GM19468 (cell line): ENCODE measurements around the gene ROBO3.
A peak's percentile ranks its signal among the peaks of the same experiment; 100 is the strongest.

Experiments used
- ATAC-seq: cut with Tn5 transposase; IDR thresholded peaks from one replicate; pipeline ENCODE4 v1.9.1; 2021; ENCODE audit warnings: mild to moderate bottlenecking, moderate library complexity, moderate number of reproducible peaks; ENCODE audit not compliant: unreplicated experiment; ENCODE audit errors: extremely low read depth

The ROBO3 gene

DNA sequence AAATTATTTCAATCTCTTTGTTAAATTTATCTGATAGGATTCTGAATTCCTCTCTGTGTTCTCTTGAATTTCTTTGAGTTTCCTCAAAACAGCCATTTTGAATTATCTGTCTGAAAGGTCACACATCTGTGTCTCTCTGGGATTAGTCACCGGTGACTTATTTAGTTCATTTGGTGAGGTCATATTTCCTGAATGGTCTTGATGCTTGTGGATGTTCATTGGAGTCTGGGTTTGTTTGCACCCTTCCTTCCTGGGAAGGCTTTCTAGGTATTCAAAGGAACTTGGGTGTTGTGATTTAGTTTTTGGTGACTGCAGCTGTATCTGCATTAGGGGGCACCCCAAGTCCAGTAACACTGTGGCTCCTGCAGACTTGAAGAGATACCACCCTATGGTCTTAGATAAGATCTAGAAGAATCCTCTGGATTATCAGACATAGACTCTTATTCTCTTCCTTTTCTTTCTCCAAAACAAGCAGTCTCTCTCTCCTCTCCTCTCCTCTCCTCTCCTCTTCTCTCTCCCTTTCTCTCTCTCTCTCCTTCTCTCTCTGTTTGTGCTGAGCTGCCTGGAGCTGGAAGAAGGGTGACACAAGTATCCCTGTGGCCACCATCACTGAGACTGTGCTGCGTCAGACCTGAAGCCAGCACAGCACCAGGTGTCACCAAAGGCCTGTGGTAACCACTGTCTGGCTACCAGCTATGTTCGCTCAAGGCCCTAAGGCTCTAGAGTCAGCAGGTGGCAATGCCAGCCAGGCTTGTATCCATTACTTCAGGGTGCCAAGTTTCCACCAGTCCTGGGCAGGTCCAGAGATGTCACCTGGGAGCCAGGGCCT lies 50.5 kb downstream of the ROBO3 start:
- no peak for ATAC-seq

DNA sequence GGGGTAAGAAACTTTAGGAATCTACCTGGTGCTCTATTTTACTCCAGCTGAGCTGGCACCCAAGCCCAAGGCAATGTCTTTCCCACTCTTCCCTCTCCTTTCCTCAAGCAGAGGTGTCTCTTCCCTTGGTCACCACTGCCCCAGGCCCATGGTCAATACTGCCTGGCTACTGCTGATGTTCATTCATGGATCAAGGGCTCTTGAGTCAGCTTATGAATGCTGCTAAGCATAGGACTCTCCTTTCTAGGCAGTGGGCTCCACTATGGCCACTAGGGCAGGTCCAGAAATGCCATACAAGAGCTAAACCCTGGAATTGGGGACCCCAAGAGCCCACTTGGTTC lies 51.1 kb downstream of the ROBO3 start:
- no peak for ATAC-seq

GRCh38 chr11:124917115-124917637 lies 51.9 kb downstream of the ROBO3 start:
- no peak for ATAC-seq

GRCh38 chr11:124918950-124919349 lies 53.7 kb downstream of the ROBO3 start, which contains the start of gene HEPN1:
TSS of gene HEPN1 (plus strand) at chr11:124919250.
- ATAC-seq = no peak

- ATAC-seq = no peak
Measured at GRCh38 chr11:124919898-124920297, 54.7 kb downstream of the ROBO3 start.

DNA sequence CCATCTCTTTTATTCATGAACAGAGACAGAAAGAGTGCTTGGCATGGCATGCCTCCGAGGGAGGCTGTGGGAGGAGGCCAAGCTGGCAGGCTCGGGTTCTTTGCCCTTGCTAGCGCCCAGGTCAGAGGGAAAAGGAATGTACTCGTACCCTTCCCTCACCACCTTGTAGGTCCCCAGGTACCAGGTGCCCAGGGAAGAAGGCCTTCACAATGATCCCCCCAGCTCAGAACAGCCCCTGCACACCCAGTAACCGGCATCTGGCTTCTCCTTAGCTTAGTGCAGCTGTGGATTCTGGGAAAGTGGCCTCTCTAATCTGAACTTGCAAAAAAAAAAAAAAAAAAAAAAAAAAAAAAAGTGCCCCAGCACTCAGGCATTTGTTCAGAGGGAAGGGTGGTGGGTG lies 55.1 kb downstream of the ROBO3 start:
- ATAC-seq = no peak

- ATAC-seq = no peak
Measured at GRCh38 chr11:124920870-124921609, 55.8 kb downstream of the ROBO3 start.

DNA sequence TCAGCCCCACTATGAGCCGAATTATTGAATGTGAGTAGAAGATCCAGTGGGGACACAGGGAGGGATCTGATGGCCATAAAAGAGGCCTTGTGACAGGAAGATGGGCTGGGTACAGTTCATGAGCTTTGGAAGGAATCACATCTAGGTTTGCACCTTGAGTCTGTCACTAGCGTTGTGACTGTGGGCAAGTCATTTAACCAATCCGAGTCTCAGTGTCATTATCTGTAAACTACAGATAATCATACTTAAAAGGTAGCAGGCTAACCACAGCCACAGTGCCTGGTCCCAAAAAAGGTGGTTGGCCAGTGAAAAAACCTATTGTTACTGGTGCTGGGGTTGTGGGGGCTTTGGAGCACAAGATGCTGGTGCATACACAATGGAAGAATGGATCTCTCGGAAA lies 57.6 kb downstream of the ROBO3 start:
- no peak for ATAC-seq

GRCh38 chr11:124923296-124923695 lies 58.1 kb downstream of the ROBO3 start:
- ATAC-seq = no peak

DNA sequence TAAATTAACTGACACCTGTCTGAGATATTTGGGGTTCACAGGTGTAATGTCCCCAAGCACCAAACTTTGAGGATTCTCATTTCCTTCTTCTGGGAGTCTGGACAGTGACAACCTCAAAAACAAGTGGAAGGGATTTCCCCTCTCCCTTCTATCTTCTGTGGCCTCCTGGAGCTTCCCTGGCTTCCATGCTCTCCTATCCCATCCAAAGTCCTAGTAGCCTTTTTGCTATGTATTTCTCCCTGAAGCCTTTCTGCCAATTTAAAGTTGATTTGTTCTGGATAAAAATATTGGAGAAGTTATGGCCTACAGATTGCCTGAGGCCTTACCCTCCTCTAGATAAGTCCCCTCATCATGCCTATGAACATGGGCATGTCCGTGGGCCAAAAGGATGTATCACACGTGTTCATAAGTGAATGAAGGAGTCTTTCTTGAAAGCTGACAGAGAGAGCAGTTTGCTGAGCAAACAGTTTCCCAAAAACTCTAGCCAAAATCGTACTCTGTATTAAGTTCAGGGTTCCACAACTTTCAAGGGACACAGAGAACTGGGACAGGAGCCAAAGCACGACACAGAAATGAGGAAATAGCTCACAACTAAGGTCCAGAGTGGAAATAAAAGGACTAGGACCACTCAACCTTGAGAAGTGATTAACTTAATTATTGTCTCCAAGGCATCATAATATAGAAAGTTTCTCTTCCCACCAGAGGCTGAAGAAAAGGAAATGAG lies 63.9 kb downstream of the ROBO3 start:
- no peak for ATAC-seq

GRCh38 chr11:124930799-124931198 lies 65.6 kb downstream of the ROBO3 start:
- peak; percentile 91 for ATAC-seq
